ENCODE results near the gene PRRG2.

DNA sequence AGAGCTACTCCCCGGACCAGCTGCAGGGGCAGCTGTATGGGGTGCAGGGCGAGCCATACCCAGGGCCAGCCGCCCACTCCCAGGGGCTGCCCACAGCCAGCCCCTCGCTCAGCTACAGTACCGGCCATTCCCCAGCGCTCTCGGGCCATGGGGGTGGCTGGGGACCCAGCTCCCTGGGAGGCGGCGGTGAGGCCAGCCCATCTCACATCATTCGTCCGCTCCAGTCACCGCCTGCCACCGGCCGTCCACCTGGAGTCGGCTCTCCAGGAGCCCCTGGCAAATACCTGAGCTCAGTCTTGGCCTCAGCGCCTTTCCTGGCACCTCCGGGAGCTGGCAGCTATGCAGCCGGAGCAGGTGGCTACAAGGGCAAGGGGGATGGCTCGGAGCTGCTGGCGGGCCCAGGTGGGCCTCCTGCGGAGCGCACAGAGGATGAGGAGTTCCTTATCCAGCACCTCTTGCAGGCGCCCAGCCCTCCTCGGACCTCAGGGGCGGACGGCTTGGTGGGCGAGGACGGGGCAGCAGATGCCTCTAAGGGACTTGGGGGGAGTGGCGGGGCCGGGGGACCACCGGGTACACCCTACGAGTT, 14.8 kb downstream of the PRRG2 start:
- TF ChIP-seq CTCF (IDR thresholded peaks at IDR 0.05 in 4 of 5, conservative IDR thresholded peaks at IDR 0.05 in 1 of 5) (no peak), POLR2A (IDR thresholded peaks at IDR 0.05) (no peak)

Data from gastrocnemius medialis (tissue), 4 donors.